HUES48 (cell line): ENCODE data around the gene UNK.

ENCODE experiments used
- H3K27ac ChIP-seq: one replicate; pipeline ENCODE4 v1.7.0; 2013; ENCODE audit warnings: low read depth, low read length, inconsistent platforms
- H3K27me3 ChIP-seq: 2 replicates; pipeline ENCODE4 v1.6.1; 2013; ENCODE audit warnings: mild to moderate bottlenecking, low read length; ENCODE audit not compliant: control insufficient read depth, insufficient read depth
- H3K36me3 ChIP-seq: 2 replicates; pipeline ENCODE4 v1.6.1; 2013; ENCODE audit warnings: low read length; ENCODE audit not compliant: control insufficient read depth, insufficient read depth
- H3K4me1 ChIP-seq: 2 replicates; pipeline ENCODE4 v1.6.1; 2013; ENCODE audit warnings: mild to moderate bottlenecking, low read length; ENCODE audit not compliant: control insufficient read depth, insufficient read depth
- H3K4me3 ChIP-seq: 2 replicates; pipeline ENCODE4 v1.5.1; 2013; ENCODE audit warnings: mild to moderate bottlenecking, low read depth, low read length
- H3K9ac ChIP-seq: 2 replicates; pipeline ENCODE4 v1.6.1; 2013; ENCODE audit warnings: mild to moderate bottlenecking, low read depth, low read length, moderate library complexity
- H3K9me3 ChIP-seq: 2 replicates; pipeline ENCODE4 v1.6.1; 2013; ENCODE audit warnings: low read length; ENCODE audit not compliant: control insufficient read depth, insufficient read depth

The UNK gene

DNA sequence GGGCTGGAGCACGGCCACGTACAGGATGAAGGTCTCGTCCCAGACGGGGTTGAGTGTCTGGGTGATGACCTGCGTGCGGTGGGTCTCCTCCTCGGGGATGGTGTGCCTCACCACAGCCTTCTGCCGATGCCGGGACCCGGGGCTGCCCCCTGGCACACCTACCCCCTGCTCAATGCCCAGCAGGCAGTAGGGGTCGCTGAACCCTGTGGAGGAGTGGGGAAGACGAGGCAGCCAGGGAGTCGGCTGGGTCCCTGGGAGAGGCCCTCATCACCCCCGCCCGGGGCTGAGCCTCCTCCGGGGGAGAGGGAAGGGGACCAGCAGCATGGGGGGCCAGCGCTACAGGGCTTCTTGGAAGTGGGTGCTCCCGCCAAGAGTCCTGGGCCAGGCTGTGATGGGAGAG, 57.8 kb downstream of the UNK start:
- peaks cover 15% of the 10 kb centered on the region for H3K36me3 ChIP-seq
- H3K9ac ChIP-seq = no peak overlapping the region
- H3K4me1 ChIP-seq = peaks cover 7% of the 10 kb centered on the region; the same call in 1 of the 2 replicates
- H3K27me3 ChIP-seq = no peaks in the 10 kb centered on the region
- H3K27ac ChIP-seq = no peak overlapping the region
- no peak overlapping the region for H3K4me3 ChIP-seq
- no peaks in the 10 kb centered on the region for H3K9me3 ChIP-seq

DNA sequence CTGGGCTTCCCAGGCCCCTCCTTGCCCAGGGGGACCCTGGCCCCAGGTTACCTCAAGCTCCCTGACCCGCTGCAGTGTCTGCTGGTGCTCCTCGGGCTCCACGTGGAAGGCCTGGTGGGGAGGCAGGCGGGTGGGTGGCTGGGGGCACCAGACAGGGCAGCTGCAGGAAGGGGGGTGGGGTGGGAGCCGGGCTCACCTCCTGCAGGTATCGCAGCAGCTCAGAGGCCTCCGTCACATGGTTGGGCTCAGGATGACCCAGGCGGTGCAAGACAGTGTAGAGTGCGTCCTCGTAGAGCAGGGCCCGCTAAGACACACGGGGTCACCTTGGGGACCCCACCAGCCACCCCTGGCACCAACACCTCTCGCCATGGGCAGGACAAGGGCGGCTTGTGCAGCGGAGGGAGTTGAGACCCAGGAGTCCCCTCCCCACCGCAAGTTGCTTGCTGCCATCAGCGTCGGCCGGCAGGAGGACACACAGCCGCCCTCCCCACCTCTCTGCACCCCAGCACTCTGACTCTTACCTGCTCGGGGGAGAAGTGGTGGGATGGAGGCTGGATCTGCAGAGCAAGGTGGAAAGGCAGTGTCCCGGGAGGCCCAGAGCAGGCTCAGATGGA, 58.5 kb downstream of the UNK start:
- Histone ChIP-seq H3K36me3 (peaks cover 22% of the 10 kb centered on the region), H3K9me3 (no peaks in the 10 kb centered on the region), H3K4me1 (peaks cover 7% of the 10 kb centered on the region; the same call in 1 of the 2 replicates), H3K4me3 (no peak overlapping the region), H3K9ac (no peak overlapping the region), H3K27ac (no peak overlapping the region), H3K27me3 (no peaks in the 10 kb centered on the region)

DNA sequence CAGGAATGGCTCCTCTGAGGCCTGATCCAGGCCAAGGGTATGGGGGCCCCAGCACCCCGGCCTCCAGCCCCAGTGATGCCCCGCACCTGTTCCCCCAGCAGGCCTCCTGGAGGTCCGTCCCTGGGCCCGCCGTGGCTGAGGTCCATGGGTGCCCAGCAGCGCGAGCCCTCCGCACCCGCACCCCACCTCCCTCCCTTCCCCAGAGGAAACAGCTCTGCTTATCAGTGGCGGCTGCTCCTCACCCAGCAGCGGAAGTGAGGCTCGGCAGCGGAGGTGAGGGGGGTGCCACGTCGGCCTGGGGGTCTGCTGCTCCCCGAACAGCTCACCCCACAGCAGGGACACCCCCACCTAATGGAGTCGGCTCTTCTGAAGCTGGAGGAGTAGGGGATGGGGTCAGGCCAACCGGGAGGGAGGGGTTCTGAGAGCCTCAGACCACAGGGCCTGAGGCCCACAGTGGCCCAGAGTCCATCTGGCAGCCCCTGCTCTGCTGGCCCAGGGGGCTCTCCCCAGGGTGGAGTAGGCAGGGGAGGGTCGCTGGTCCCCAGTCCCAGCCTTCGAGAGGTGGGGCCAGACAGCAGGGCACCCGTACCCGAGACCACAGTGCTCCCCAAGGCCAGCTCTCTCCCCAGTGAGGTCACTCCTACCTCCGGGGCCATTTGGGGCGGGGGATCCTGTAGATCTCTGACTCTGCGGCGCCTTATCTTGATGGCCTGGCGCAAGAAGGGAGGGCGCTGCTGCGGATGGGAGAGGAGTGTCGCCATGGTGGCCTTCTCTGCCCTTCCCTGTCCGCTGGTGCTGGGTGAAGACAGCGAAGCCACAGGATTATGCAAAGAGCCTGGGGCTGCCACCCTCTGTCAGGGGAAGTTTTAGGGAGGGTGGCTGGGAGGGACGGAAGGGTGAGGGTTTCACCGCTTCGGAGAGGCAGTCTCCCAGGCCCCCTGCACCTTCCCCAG, 59.2 kb downstream of the UNK start, which contains the start of gene UNC13D:
TSS of gene UNC13D (minus strand) at position 828 of the 953 bp plus-strand sequence. CDS start at position 761, 67 bp downstream.
- H3K9me3 ChIP-seq = no peaks in the 10 kb centered on the region
- no peak within 1 kb of the TSS for H3K9ac ChIP-seq
- H3K4me3 ChIP-seq = no peak within 1 kb of the TSS
- H3K36me3 ChIP-seq = peaks cover 25% of the 10 kb centered on the region
- H3K4me1 ChIP-seq = peaks cover 7% of the 10 kb centered on the region; the same call in 1 of the 2 replicates
- peak within 1 kb of the TSS; percentile 8 for H3K27ac ChIP-seq
- H3K27me3 ChIP-seq = no peaks in the 10 kb centered on the region

DNA sequence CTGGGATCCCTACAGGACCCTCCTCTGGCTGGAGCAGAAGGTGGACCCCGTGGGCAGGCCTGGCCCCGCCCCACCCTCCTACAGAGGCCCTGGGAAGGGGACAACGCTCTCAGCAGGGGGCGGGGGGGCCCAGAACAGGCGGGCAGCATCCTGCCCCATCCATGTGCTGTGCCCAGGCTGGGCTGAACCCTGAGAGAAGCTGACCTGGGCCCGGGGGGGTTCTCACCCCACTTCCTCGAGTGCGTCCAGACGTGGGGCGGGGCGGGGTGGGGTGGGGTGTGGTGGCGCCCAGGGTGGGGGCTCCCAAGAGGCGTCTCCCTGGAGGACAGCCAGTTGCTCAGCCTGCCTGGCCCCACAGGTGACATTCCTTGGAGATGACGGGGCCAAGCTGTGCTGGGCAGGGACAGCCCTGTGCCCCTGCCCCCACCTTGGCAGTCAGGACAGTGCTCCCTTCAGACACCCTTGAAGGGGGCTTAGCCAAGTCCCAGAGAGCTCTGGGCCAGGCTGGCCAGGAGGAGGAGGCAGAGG, 60.0 kb downstream of the UNK start:
- no peak overlapping the region for H3K9ac ChIP-seq
- H3K4me1 ChIP-seq = peaks cover 7% of the 10 kb centered on the region; the same call in 1 of the 2 replicates
- peak overlapping the region; percentile 8 for H3K27ac ChIP-seq
- H3K36me3 ChIP-seq = peaks cover 32% of the 10 kb centered on the region
- H3K27me3 ChIP-seq = no peaks in the 10 kb centered on the region
- H3K4me3 ChIP-seq = no peak overlapping the region
- H3K9me3 ChIP-seq = no peaks in the 10 kb centered on the region

DNA sequence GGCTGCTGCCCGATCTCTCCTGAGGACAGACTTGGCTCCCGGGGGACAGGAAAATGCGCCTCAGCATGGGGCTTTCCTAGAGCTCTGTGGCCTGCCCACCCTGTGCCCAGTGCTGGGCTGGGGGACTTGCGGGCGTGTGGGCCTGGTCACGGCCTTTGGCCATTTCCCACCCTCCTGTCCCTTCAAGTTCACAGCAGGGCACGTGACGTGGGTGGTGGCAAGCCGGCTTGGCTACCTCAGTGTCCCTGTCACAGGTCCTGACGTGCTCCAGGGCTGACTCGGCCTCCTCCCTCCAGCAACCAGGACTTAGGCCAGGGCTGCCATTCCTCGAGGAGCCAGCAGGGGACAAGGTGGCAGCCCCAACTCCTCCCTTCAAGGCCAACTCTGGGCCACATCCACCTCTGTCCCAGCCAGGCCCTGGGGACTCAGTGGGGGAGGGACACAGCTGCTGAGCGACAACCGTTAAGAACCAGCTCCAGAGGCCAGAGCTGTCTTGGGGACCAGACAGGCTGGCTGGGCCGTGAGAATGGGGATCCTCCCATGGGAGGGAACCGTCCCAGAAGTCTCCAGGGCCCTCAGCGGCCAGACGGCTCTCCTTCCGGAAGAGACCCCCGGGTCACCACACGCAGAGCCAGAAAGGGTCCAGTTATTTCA, 60.6 kb downstream of the UNK start:
- peaks cover 36% of the 10 kb centered on the region for H3K36me3 ChIP-seq
- H3K9me3 ChIP-seq = no peaks in the 10 kb centered on the region
- peak overlapping the region; percentile 8 for H3K27ac ChIP-seq
- H3K27me3 ChIP-seq = no peaks in the 10 kb centered on the region
- H3K4me3 ChIP-seq = no peak overlapping the region
- H3K9ac ChIP-seq = no peak overlapping the region
- peaks cover 7% of the 10 kb centered on the region; the same call in 1 of the 2 replicates for H3K4me1 ChIP-seq

DNA sequence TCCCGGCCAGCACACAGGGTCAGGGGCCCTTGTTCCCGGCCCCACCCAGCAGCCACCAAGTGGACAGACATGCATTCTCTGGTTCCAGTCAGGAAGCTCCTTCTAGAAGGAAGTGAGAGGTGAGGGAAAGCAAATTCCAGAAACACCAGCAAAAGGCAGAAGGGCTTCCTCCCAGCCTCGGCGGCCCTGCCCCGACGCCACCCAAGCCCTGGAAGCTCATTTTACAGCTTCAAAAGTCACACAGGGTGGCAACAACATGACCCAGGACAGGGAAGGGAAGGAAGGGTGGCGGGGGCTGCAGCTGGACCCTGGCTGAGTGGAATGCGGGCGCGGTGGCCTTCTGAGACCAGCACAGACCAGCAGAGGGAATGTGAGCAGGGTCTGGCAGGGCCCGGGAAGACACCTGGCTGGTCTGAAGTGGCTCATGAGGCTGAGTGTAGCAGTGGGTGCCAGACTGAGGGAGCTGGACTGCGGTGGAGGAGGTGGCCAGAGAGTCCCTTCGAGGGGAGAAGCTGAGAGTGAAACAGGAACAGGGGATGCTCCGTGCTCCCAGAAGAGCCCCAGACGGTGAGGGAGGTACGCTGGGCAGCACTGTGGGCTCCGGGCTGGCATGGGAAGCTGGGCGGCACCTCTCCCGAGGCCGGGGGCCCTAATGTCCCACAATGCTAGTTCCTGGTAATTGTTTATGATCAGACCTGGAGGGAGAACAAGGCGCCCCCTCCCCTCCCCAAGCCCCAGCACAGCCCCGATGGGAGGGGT, 61.5 kb downstream of the UNK start:
- H3K9ac ChIP-seq = no peak overlapping the region
- H3K27me3 ChIP-seq = no peaks in the 10 kb centered on the region
- peaks cover 7% of the 10 kb centered on the region; the same call in 1 of the 2 replicates for H3K4me1 ChIP-seq
- H3K9me3 ChIP-seq = no peaks in the 10 kb centered on the region
- no peak overlapping the region for H3K27ac ChIP-seq
- H3K4me3 ChIP-seq = no peak overlapping the region
- H3K36me3 ChIP-seq = peaks cover 44% of the 10 kb centered on the region

DNA sequence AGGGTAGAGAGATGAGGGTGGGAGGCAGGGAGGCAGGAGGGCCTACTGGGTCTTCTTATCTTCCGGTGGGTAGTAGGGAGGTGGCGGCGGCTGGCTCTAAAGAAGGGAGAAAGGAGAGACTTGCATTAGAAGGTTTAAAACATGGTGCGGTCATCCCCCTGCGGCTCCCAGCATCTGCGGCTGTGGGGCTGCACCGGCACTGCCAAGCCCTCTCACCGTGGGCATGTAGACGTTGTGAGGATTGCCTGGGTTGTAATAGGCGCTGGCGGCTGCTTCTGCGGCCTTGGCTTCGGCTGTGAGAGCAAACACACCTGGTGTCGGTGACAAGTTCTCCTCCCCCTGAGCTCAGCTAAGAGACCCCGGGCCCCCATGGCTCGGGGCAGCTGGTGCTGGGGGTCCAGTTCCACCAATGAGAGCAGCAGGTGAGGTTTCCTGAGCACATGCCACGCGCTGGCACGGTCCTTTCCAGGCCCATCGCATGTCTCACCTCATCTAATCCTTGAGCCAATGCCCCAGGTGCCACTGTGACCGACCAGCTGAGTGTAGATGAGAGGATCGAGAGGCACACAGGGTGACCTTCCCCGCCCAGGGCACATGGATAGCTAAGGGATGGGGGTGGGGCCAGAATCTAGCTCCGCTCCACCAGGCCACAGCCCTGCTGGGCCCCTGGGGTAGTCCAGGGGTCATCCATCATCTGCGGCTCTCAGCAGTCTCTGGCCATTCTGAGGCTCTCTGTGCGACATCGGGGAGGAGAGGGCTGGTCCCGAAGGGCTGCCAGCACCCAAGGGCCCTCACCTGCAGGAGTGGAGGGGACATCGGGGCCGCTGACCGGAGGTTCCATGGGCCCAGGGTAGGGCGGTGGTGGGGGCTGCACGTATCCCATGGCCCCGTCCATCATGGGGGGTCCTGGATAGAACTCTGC, 62.3 kb downstream of the UNK start:
- Histone ChIP-seq H3K9ac (no peak overlapping the region), H3K9me3 (no peaks in the 10 kb centered on the region), H3K4me1 (peaks cover 7% of the 10 kb centered on the region; the same call in 1 of the 2 replicates), H3K27ac (no peak overlapping the region), H3K27me3 (no peaks in the 10 kb centered on the region), H3K36me3 (peaks cover 49% of the 10 kb centered on the region), H3K4me3 (no peak overlapping the region)

DNA sequence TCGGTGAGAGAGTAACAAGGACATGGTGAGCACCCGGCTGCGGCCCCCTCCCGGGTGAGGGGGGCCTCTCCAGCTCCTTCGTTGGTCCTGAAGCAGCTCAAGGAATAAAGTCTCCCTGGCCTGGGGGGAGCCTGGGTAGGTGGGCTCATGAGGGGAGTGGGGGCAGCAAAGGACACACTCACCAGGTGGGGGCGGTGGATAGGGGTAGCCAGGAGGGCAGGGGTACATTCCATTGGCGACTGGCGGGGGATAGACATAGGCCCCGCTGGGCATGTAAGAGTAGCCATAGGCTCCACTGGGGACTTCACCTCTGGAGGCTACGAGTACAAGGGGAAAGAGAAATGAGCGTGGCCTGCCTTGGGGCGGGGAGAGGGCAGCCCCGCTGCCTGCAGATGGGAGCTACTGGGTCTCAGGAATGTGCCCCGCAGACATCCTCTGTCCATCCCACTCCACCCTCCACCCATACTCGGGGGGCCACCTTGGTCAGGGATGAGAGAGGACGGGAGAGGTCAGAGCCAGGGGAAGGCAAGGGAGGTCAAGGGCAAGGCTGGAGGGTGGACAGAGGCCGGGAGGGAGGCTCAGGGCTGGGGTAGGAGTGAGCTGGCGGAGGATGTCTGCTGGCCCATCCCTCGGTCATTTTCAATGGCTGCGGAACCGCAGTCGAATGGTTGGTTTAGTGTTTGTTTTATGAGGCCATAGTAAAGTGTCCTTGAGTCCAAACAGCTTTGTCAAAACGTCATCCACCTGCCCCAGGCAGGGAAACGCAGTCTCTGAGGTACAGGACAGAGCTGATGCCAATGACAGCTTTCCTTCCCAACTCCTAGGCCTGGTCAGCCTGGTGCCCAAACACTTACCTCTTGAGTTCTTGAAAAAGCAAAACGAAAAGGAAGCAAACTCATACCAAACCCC, 63.3 kb downstream of the UNK start:
- Histone ChIP-seq H3K9me3 (no peaks in the 10 kb centered on the region), H3K36me3 (peaks cover 52% of the 10 kb centered on the region), H3K27me3 (no peaks in the 10 kb centered on the region), H3K9ac (no peak overlapping the region), H3K4me3 (no peak overlapping the region), H3K4me1 (peaks cover 7% of the 10 kb centered on the region; the same call in 1 of the 2 replicates), H3K27ac (no peak overlapping the region)
